ENCODE measurements around the gene FAXDC2. TPM values are rescaled to one million over a fixed set of nuclear protein-coding genes. Genes with fewer than 3 reads are reported as not detected.

The FAXDC2 gene
- total and polyA plus RNA-seq, 2 of the 13 experiments (the other 11 are each of a cell fraction or from before 2014, with no cell fraction given), result 4.7 to 58.8 TPM

DNA sequence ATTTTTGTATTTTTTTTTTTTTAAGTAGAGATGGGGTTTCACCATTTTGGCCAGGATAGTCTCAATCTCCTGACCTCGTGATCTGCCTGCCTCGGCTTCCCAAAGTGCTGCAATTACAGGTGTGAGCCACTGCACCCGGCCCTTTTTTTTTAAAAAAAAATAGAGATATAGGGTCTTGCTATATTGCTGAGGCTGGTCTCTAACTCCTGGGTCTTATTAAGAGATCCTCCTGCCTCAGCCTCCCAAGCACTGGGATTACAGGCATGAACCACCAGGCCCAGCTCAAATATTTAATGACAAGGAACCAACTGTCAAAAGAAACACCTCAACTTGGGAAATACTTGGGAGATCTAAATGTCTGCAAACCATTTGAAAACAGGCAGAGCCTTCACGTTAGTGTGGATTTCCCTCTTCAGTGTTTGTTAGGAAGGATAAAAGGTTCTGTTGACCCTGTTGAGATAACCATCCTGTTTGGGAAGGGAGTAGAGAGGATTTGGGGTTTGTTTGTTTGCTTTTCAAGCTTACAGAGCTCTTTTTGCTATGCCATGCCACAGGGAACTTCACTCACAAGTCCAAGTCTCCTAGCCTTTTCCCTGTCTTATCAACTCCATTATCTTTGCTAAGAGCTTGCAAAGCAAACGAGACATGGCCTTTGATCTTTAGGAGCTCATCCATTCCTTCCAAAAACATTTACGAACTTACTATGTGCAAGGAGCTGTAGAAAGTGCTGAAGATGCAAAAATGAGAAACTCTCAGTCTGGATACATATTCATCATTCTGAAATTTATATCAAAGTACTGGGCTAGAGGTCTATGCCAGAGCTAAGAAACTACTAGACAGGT is 7.5 kb downstream of the FAXDC2 start (continued):
- TF ChIP-seq, protein P1, sequence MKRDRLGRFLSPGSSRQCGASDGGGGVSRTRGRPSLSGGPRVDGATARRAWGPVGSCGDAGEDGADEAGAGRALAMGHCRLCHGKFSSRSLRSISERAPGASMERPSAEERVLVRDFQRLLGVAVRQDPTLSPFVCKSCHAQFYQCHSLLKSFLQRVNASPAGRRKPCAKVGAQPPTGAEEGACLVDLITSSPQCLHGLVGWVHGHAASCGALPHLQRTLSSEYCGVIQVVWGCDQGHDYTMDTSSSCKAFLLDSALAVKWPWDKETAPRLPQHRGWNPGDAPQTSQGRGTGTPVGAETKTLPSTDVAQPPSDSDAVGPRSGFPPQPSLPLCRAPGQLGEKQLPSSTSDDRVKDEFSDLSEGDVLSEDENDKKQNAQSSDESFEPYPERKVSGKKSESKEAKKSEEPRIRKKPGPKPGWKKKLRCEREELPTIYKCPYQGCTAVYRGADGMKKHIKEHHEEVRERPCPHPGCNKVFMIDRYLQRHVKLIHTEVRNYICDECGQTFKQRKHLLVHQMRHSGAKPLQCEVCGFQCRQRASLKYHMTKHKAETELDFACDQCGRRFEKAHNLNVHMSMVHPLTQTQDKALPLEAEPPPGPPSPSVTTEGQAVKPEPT (CRISPR knock-in tag; IDR thresholded peaks at IDR 0.05; ENCODE audit: low read depth), result no peak
- TF ChIP-seq TAF1 (CRISPR knock-in tag; IDR thresholded peaks at IDR 0.05) (no peak), ZSCAN21 (CRISPR knock-in tag; IDR thresholded peaks at IDR 0.05; ENCODE audit: borderline replicate concordance) (no peak), SUZ12 (IDR thresholded peaks at IDR 0.05; ENCODE audit: low read depth, low read length) (no peak), FLYWCH1 (CRISPR knock-in tag; IDR thresholded peaks at IDR 0.05) (no peak), ZNF121 (CRISPR knock-in tag; IDR thresholded peaks at IDR 0.05) (no peak), STAG1 (CRISPR knock-in tag; IDR thresholded peaks at IDR 0.05) (no peak), SATB2 (CRISPR knock-in tag; IDR thresholded peaks at IDR 0.05) (no peak), ARHGAP35 (CRISPR knock-in tag; IDR thresholded peaks at IDR 0.05; ENCODE audit: borderline replicate concordance) (no peak), ZFP36L2 (CRISPR knock-in tag; IDR thresholded peaks at IDR 0.05) (no peak), ZNF136 (CRISPR knock-in tag; IDR thresholded peaks at IDR 0.05; ENCODE audit: low read depth) (no peak), ZNF274 (CRISPR knock-in tag; IDR thresholded peaks at IDR 0.05) (no peak), RFXAP (CRISPR knock-in tag; IDR thresholded peaks at IDR 0.05; ENCODE audit: borderline replicate concordance) (no peak)
- TF ChIP-seq, protein P2, sequence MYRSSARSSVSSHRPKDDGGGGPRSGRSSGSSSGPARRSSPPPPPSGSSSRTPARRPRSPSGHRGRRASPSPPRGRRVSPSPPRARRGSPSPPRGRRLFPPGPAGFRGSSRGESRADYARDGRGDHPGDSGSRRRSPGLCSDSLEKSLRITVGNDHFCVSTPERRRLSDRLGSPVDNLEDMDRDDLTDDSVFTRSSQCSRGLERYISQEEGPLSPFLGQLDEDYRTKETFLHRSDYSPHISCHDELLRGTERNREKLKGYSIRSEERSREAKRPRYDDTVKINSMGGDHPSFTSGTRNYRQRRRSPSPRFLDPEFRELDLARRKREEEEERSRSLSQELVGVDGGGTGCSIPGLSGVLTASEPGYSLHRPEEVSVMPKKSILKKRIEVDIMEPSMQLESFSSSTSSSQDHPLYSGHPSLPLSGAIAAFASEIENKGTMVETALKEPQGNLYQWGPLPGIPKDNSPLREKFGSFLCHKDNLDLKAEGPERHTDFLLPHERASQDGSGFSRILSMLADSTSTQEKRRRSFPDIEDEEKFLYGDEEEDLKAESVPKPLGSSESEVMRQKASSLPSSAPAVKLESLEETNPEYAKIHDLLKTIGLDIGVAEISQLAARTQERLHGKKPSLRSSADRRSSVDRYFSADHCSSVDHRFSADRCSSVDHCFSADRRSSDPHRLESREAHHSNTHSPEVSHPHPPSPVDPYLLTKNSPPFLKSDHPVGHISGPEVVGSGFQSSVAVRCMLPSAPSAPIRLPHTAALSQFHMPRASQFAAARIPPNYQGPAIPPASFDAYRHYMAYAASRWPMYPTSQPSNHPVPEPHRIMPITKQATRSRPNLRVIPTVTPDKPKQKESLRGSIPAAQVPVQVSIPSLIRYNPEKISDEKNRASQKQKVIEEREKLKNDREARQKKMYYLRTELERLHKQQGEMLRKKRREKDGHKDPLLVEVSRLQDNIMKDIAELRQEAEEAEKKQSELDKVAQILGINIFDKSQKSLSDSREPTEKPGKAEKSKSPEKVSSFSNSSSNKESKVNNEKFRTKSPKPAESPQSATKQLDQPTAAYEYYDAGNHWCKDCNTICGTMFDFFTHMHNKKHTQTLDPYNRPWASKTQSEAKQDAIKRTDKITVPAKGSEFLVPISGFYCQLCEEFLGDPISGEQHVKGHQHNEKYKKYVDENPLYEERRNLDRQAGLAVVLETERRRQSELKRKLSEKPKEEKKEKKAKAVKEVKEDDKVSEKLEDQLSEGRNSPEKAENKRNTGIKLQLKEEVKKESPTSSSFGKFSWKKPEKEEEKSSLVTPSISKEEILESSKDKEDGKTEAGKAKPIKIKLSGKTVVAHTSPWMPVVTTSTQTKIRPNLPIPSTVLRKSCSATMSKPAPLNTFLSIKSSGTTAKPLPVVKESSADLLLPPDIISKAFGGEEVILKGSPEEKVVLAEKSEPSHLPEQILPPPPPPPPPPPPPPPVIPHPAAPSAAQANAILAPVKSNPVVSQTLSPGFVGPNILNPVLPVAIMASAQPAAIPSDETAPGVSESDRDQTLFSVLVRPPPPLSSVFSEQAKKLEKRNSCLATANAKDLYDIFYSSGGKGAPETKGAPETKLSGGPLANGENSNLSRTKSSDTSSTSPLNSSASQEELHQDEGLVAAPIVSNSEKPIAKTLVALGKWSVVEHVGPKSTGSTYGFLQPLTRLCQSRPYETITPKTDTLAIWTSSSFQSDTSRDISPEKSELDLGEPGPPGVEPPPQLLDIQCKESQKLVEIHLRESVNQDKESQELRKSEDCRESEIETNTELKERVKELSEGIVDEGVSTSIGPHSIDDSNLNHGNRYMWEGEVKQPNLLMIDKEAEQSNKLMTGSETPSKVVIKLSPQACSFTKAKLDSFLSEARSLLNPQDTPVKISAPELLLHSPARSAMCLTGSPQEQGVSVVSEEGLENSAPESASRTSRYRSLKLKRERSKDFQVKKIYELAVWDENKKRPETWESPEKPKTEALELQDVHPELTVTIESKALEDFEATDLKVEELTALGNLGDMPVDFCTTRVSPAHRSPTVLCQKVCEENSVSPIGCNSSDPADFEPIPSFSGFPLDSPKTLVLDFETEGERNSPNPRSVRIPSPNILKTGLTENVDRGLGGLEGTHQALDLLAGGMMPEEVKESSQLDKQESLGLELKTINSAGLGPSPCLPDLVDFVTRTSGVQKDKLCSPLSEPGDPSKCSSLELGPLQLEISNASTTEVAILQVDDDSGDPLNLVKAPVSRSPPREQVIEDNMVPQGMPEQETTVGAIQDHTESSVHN (CRISPR knock-in tag; IDR thresholded peaks at IDR 0.05), result no peak
- TF ChIP-seq, protein P3, sequence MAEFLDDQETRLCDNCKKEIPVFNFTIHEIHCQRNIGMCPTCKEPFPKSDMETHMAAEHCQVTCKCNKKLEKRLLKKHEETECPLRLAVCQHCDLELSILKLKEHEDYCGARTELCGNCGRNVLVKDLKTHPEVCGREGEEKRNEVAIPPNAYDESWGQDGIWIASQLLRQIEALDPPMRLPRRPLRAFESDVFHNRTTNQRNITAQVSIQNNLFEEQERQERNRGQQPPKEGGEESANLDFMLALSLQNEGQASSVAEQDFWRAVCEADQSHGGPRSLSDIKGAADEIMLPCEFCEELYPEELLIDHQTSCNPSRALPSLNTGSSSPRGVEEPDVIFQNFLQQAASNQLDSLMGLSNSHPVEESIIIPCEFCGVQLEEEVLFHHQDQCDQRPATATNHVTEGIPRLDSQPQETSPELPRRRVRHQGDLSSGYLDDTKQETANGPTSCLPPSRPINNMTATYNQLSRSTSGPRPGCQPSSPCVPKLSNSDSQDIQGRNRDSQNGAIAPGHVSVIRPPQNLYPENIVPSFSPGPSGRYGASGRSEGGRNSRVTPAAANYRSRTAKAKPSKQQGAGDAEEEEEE (CRISPR knock-in tag; IDR thresholded peaks at IDR 0.05; ENCODE audit: borderline replicate concordance), result no peak
- TF ChIP-seq, protein P4, sequence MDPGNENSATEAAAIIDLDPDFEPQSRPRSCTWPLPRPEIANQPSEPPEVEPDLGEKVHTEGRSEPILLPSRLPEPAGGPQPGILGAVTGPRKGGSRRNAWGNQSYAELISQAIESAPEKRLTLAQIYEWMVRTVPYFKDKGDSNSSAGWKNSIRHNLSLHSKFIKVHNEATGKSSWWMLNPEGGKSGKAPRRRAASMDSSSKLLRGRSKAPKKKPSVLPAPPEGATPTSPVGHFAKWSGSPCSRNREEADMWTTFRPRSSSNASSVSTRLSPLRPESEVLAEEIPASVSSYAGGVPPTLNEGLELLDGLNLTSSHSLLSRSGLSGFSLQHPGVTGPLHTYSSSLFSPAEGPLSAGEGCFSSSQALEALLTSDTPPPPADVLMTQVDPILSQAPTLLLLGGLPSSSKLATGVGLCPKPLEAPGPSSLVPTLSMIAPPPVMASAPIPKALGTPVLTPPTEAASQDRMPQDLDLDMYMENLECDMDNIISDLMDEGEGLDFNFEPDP (CRISPR knock-in tag; conservative IDR thresholded peaks at IDR 0.05), result no peak

Measured in HepG2 (cell line).